ENCODE data around the gene OR56A4.

DNA sequence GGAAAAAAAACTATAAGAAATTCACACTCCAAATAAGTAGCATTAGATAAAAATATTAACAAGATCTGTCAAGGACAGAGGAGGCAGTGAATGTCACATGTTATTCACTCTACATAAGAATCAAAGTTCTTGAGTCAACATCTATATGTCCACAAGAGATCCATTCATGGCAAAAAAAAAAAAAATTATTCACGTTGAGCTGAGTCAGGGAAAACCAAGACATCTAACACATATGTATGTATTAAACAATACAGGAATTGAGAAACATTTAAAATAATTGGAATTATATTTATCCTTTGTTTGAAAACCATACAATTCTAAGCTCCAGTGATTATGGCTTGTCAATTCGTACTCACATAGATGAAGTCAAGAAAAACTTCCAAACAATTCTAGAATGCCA, 39.8 kb downstream of the OR56A4 start:
- TF ChIP-seq CTCF (IDR thresholded peaks at IDR 0.05) (no peak), EZH2 (IDR thresholded peaks at IDR 0.05; ENCODE audit: borderline replicate concordance, insufficient read depth, low read depth, low read length, poor library complexity, severe bottlenecking) (no peak)
